PC-3 (cell line): Measurements from ENCODE around the gene IFNA10. TPM values are rescaled to one million over a fixed set of nuclear protein-coding genes. Genes with fewer than 3 reads are reported as not detected.
"Not testable (repeated sequence)": the region's sequence is repeated elsewhere in the genome, so short reads cannot be mapped to it uniquely, and the experiment has no call there.

Experiments
- ATAC-seq: fragments of 200-7000 bp; cut with Tn5 transposase; 2 replicates; pipeline ENCODE4 v1.9.1; 2020; ENCODE audit warnings: mild to moderate bottlenecking, moderate library complexity
- BruUV-seq: library from RNA; stranded (reverse); fragments of 400-500 nt; replicated peaks from 2 replicates; lab custom pipeline; 2021; lab: Mats Ljungman, UMichigan
- CTCF ChIA-PET: fragments of 300-600 bp; sonication (Branson Sonifier 250); formaldehyde crosslinking; loops from one replicate; lab custom pipeline; 2022; ENCODE audit warnings: antibody characterized with exemption; lab: Charles Lee
- POLR2A ChIA-PET: fragments of 300-600 bp; sonication (Branson Sonifier 250); formaldehyde crosslinking; loops from one replicate; lab custom pipeline; 2022; ENCODE audit warnings: antibody characterized with exemption; ENCODE audit not compliant: unreplicated experiment; lab: Charles Lee
- DNase-seq: peaks from one replicate; pipeline ENCODE4 v3.0.0-alpha.2; 2015
- H2AFZ ChIP-seq: fragments of 300-600 bp; sonication (generic); 2 replicates; pipeline ENCODE4 v1.6.0; 2016; ENCODE audit warnings: antibody characterized with exemption, low read length
- H3F3A ChIP-seq: fragments of 300-600 bp; sonication (generic); one replicate; pipeline ENCODE4 v1.6.0; 2017; ENCODE audit warnings: antibody characterized with exemption, low read length, control low read depth, mild to moderate bottlenecking; ENCODE audit not compliant: unreplicated experiment
- H3K27ac ChIP-seq: fragments of 300-600 bp; sonication (generic); 2 replicates; pipeline ENCODE4 v1.5.1; 2016; ENCODE audit warnings: mild to moderate bottlenecking, low read length
- H3K27me3 ChIP-seq: fragments of 300-600 bp; sonication (generic); 2 replicates; pipeline ENCODE4 v1.6.1; 2016; ENCODE audit warnings: low read length, mixed read lengths
- H3K36me3 ChIP-seq: fragments of 300-600 bp; sonication (generic); 2 replicates; pipeline ENCODE4 v1.6.1; 2016; ENCODE audit warnings: low read depth, mixed run types, low read length, mixed read lengths
- H3K4me1 ChIP-seq: fragments of 300-600 bp; sonication (generic); 2 replicates; pipeline ENCODE4 v1.5.1; 2016; ENCODE audit warnings: low read length; ENCODE audit not compliant: insufficient read depth
- H3K4me2 ChIP-seq: fragments of 300-600 bp; sonication (generic); 2 replicates; pipeline ENCODE4 v1.6.0; 2016; ENCODE audit warnings: low read length
- H3K4me3 ChIP-seq: fragments of 300-600 bp; sonication (generic); 2 replicates; pipeline ENCODE4 v1.5.1; 2016; ENCODE audit warnings: mild to moderate bottlenecking, low read length, mixed read lengths
- H3K79me2 ChIP-seq: fragments of 300-600 bp; sonication (generic); 2 replicates; pipeline ENCODE4 v1.6.1; 2017; ENCODE audit warnings: low read length, mixed read lengths
- H3K9ac ChIP-seq: fragments of 300-600 bp; sonication (generic); 2 replicates; pipeline ENCODE4 v1.6.0; 2016; ENCODE audit warnings: mild to moderate bottlenecking, low read length
- H3K9me2 ChIP-seq: fragments of 300-600 bp; sonication (generic); replicated peaks from 2 replicates; pipeline ENCODE4 v1.6.1; 2016; ENCODE audit warnings: mixed run types, low read length, mixed read lengths
- H3K9me3 ChIP-seq: fragments of 300-600 bp; sonication (generic); 2 replicates; pipeline ENCODE4 v1.6.1; 2016; ENCODE audit warnings: low read length, mixed read lengths
- H4K20me1 ChIP-seq: fragments of 300-600 bp; sonication (generic); 2 replicates; pipeline ENCODE4 v1.6.1; 2016; ENCODE audit warnings: low read length, mixed read lengths
- CTCF ChIP-seq: fragments of 300-600 bp; sonication (generic); conservative IDR thresholded peaks from 2 replicates; pipeline ENCODE4 v1.5.1; 2017; ENCODE audit warnings: antibody characterized with exemption, low read depth, mild to moderate bottlenecking, low read length
- EZH2 ChIP-seq: fragments of 300-600 bp; sonication (generic); IDR thresholded peaks from one replicate; pipeline ENCODE4 v1.6.1; 2017; ENCODE audit warnings: antibody characterized with exemption, mild to moderate bottlenecking, low read length; ENCODE audit not compliant: unreplicated experiment
- EZH2phosphoT487 ChIP-seq: fragments of 300-600 bp; sonication (generic); IDR thresholded peaks from 2 replicates; pipeline ENCODE4 v1.6.1; 2018; ENCODE audit warnings: mild to moderate bottlenecking, antibody characterized with exemption, low read length, borderline replicate concordance
- intact Hi-C: fragments of 100-400 bp; cut with micrococcal nuclease; formaldehyde crosslinking; loops from 2 replicates; pipeline ENCODE4 v1.9.0; 2023
- total RNA-seq: library from RNA; depleted of rRNA; stranded (reverse); fragments of >200 nt; gene quantifications from 2 replicates; pipeline ENCODE4 v1.2.3, GENCODE V29; 2014

The IFNA10 gene
- total RNA-seq, 1 experiment from 2014 or later: not detected

- ATAC-seq (peak; percentile 63), DNase-seq (peak; percentile 32)
- BruUV-seq, H3K4me2 ChIP-seq, H3K9me2 ChIP-seq, H3K27me3 ChIP-seq, intact Hi-C loops, H3F3A ChIP-seq, H3K9ac ChIP-seq, H3K4me1 ChIP-seq, H4K20me1 ChIP-seq, H3K4me3 ChIP-seq, H3K27ac ChIP-seq, H3K36me3 ChIP-seq, POLR2A ChIA-PET, H3K9me3 ChIP-seq, H2AFZ ChIP-seq, H3K79me2 ChIP-seq: not testable (repeated sequence)
- CTCF ChIA-PET: interaction anchor here (0.6 to 1.2 kb wide), 4 partner anchors 12 to 116 kb away, joined by 3 to 5 read pairs (median 5); no protein-coding TSS in a partner anchor
- TF ChIP-seq CTCF: peak; percentile 56
Measured at GRCh38 chr9:21182810-21183736, 23.9 kb downstream of the IFNA10 start.

DNA sequence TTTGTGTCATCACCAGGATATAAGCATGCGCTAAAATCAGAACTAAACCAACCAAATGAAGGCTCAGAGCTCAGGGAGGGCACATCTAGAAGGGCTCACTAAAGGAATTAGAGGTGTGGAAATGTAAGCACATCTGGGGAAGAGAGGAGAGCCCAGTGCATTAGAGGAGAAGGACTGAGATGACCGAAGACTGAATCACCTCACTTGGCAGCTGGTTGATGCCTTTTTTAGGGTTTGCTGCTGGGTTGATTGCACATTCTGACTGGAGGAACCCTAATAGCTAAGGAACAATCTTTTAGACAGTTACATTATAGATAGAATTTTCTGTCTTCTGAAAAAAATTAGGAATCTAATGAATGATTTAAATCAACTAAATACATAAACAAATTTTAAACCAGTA, 32.3 kb downstream of the IFNA10 start:
- Histone ChIP-seq H3K4me2 (no peak overlapping the region), H3K4me3 (no peak overlapping the region), H3K9me2 (no peaks in the 10 kb centered on the region), H3K79me2 (no peaks in the 10 kb centered on the region), H3K27me3 (peaks cover 24% of the 10 kb centered on the region), H3F3A (no peaks in the 10 kb centered on the region), H3K9me3 (no peaks in the 10 kb centered on the region), H3K4me1 (no peaks in the 10 kb centered on the region), H3K36me3 (no peaks in the 10 kb centered on the region), H3K9ac (no peak overlapping the region), H4K20me1 (no peaks in the 10 kb centered on the region), H3K27ac (no peak overlapping the region), H2AFZ (no peak overlapping the region)
- POLR2A ChIA-PET: no interaction called here
- ATAC-seq: no peak
- CTCF ChIA-PET: no interaction called here
- DNase-seq: no peak
- BruUV-seq: no TSS peak
- intact Hi-C loops: no loop called here
- TF ChIP-seq EZH2 (no peak), EZH2phosphoT487 (no peak), CTCF (no peak)

DNA sequence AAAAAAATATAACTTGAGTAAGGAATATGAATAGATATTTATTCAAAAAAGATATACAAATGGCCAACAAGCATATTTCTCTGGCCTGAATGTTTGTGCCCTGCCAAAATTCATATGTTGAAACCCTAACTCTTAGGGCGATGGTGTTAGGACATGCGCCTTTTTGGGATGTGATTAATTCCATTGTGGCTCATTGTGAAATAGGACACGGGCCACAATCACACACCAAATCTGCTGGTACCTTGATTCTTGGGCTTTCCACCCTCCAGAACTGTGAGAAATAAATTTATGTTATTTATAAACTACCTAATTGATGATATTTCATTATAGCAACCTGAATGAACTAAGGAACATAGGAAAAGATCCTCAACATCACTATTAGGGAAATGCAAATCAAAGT, 34.8 kb downstream of the IFNA10 start:
- Histone ChIP-seq H3K79me2 (no peaks in the 10 kb centered on the region), H3K4me3 (no peak overlapping the region), H3K9ac (no peak overlapping the region), H3K4me2 (no peak overlapping the region), H2AFZ (no peak overlapping the region), H3K9me3 (no peaks in the 10 kb centered on the region), H3K4me1 (no peaks in the 10 kb centered on the region), H3K27ac (no peak overlapping the region), H3F3A (no peaks in the 10 kb centered on the region), H3K36me3 (no peaks in the 10 kb centered on the region), H3K9me2 (no peaks in the 10 kb centered on the region), H4K20me1 (no peaks in the 10 kb centered on the region), H3K27me3 (peaks cover 15% of the 10 kb centered on the region)
- CTCF ChIA-PET: no interaction called here
- no peak for TF ChIP-seq EZH2
- DNase-seq: no peak
- intact Hi-C loops: no loop called here
- POLR2A ChIA-PET: no interaction called here
- BruUV-seq: no TSS peak
- ATAC-seq: no peak
